Stimulated activated CD8-positive, alpha-beta memory T cell treated with anti-CD3 and anti-CD28 coated beads, Interleukin-7, amount 100 ng/mL, for 48 hours (primary cell): ENCODE data around the gene RASD1.
"Not testable (repeated sequence)": the region's sequence is repeated elsewhere in the genome, so short reads cannot be mapped to it uniquely, and the experiment has no call there.

Source experiments
- DNase-seq, 2 donors: peaks; one replicate each; pipeline ENCODE4 v3.0.0-alpha.2; 2020; ENCODE audit warnings: low read depth in 1 of 2; ENCODE audit errors: extremely low read depth in 1 of 2

The RASD1 gene

GRCh38 chr17:17499402-17500145, 3.4 kb upstream of the RASD1 start:
- no peak for DNase-seq

GRCh38 chr17:17498606-17499301, 2.6 kb upstream of the RASD1 start:
- no peak for DNase-seq

- no peak for DNase-seq
These were observed 1.8 kb upstream of the RASD1 start for GRCh38 chr17:17497845-17498520.

GRCh38 chr17:17497065-17497844, 1.1 kb upstream of the RASD1 start:
- no peak for DNase-seq

GRCh38 chr17:17495536-17496188, 533 bp downstream of the RASD1 start:
- DNase-seq = no peak

GRCh38 chr17:17494870-17495535, 1.2 kb downstream of the RASD1 start:
- DNase-seq = no peak

- no peak for DNase-seq
These were observed 1.7 kb downstream of the RASD1 start for GRCh38 chr17:17494499-17494869.

GRCh38 chr17:17493986-17494466, 2.2 kb downstream of the RASD1 start:
- DNase-seq = no peak

GRCh38 chr17:17493249-17493985, 2.8 kb downstream of the RASD1 start:
- no peak for DNase-seq

- DNase-seq = no peak
These were observed 3.6 kb downstream of the RASD1 start for GRCh38 chr17:17492571-17492970.

- DNase-seq = no peak
These were observed 4.1 kb downstream of the RASD1 start for GRCh38 chr17:17492085-17492484.

- no peak for DNase-seq
These were observed 4.6 kb downstream of the RASD1 start for GRCh38 chr17:17491546-17491988.

- no peak for DNase-seq
These were observed 5.1 kb downstream of the RASD1 start for GRCh38 chr17:17491031-17491471.

GRCh38 chr17:17487998-17488397, 8.2 kb downstream of the RASD1 start:
- no peak for DNase-seq

- not testable (repeated sequence) for DNase-seq
These were observed 9.8 kb downstream of the RASD1 start for GRCh38 chr17:17486416-17486815.

- no peak for DNase-seq
These were observed 10.8 kb downstream of the RASD1 start for GRCh38 chr17:17485420-17485819.

GRCh38 chr17:17484451-17484899, 11.7 kb downstream of the RASD1 start:
- DNase-seq = peak; percentile 28 to 63

GRCh38 chr17:17481860-17482259, 14.3 kb downstream of the RASD1 start:
- DNase-seq = no peak

- no peak for DNase-seq
These were observed 15.5 kb downstream of the RASD1 start for GRCh38 chr17:17480593-17481148.
